Measurements from ENCODE around the gene HELLS.

GRCh38 chr10:94496010-94496409, 49.6 kb upstream of the HELLS start:
- TF ChIP-seq CTCF (IDR thresholded peaks at IDR 0.05) (no peak), POLR2A (IDR thresholded peaks at IDR 0.05) (no peak)
